ENCODE results near the gene SNX18. TPM values are rescaled to one million over a fixed set of nuclear protein-coding genes. Genes with fewer than 3 reads are reported as not detected.

Gene SNX18
- total and polyA plus RNA-seq, 2 of the 8 experiments (the other 6 are each of a cell fraction or from before 2014, with no cell fraction given): 5.8 to 17.7 TPM

DNA sequence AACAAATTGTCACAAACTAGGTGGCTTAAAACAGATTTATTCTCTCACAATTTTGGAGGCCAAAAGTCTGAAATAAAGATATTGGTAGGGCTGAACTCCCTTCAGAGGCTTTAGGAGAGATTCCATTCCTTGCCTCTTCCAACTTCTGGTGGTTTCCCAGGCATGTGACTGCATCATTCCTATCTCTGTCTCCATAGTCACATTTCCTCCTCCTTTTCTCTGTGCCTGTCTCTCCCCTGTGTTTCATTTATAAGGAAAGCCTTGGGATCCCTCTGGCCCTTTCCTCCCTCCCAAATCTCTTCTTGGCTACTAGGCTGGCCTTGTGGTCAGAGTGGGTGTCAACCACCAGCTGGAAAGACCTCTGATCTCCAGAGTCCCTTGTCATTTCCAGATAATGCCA is 78.2 kb downstream of the SNX18 start:
- H2AK5ac ChIP-seq (ENCODE audit: low read depth, low read length): no peak overlapping the region
- no peak overlapping the region for H3K4me3 ChIP-seq (ENCODE audit: extremely low read depth in 1 of 4, insufficient read depth in 2 of 4, low read depth in 3 of 4, low read length in 4 of 4)
- no peaks in the 10 kb centered on the region for H3K79me2 ChIP-seq (ENCODE audit: control insufficient read depth in 1 of 2, insufficient read depth in 2 of 2, low read length in 2 of 2)
- no peak overlapping the region for H2BK120ac ChIP-seq (replicated peaks; ENCODE audit: low read depth, low read length)
- H4K20me1 ChIP-seq (replicated peaks in 1 of 2; ENCODE audit: control insufficient read depth in 1 of 2, insufficient read depth in 2 of 2, low read length in 2 of 2): no peaks in the 10 kb centered on the region
- no peak overlapping the region for H3K4ac ChIP-seq (replicated peaks; ENCODE audit: insufficient read length, low read depth, low read length)
- H4K8ac ChIP-seq (ENCODE audit: extremely low read depth, insufficient read depth, low read length): no peak overlapping the region
- H2BK15ac ChIP-seq (ENCODE audit: low read length): no peak overlapping the region
- H3K14ac ChIP-seq (ENCODE audit: insufficient read length): no peak overlapping the region
- no peak overlapping the region for H3K9ac ChIP-seq (replicated peaks in 1 of 4; ENCODE audit: extremely low read depth in 1 of 4, low read depth in 3 of 4, low read length in 3 of 4)
- H3K23ac ChIP-seq (ENCODE audit: insufficient read length): no peak overlapping the region
- H2BK5ac ChIP-seq (ENCODE audit: low read depth, low read length): no peak overlapping the region
- no peak overlapping the region for H3K18ac ChIP-seq (ENCODE audit: extremely low read depth, low read length)
- H3K9me3 ChIP-seq (ENCODE audit: insufficient read depth in 2 of 2, low read depth in 1 of 2, low read length in 1 of 2): no peaks in the 10 kb centered on the region
- H3K4me1 ChIP-seq (replicated peaks in 1 of 4; ENCODE audit: control insufficient read depth in 3 of 4, insufficient read depth in 4 of 4, low read length in 3 of 4): no peaks in the 10 kb centered on the region
- H3K27me3 ChIP-seq (replicated peaks in 1 of 4; ENCODE audit: control insufficient read depth in 3 of 4, extremely low read depth in 1 of 4, insufficient read depth in 3 of 4, low read length in 3 of 4): no peaks in the 10 kb centered on the region
- no peak overlapping the region for H4K91ac ChIP-seq (replicated peaks; ENCODE audit: insufficient read length, low read length)
- TF ChIP-seq YY1 (IDR thresholded peaks at IDR 0.05; ENCODE audit: low read depth, low read length) (no peak), SUZ12 (IDR thresholded peaks at IDR 0.05; ENCODE audit: low read length) (no peak), SP4 (IDR thresholded peaks at IDR 0.05; ENCODE audit: low read length) (no peak), SRF (IDR thresholded peaks at IDR 0.05; ENCODE audit: low read depth, low read length) (no peak), TAF1 (IDR thresholded peaks at IDR 0.05; ENCODE audit: low read depth, low read length) (no peak), MAFK (IDR thresholded peaks at IDR 0.05; ENCODE audit: low read depth, low read length) (no peak)
- TF ChIP-seq, protein P1, sequence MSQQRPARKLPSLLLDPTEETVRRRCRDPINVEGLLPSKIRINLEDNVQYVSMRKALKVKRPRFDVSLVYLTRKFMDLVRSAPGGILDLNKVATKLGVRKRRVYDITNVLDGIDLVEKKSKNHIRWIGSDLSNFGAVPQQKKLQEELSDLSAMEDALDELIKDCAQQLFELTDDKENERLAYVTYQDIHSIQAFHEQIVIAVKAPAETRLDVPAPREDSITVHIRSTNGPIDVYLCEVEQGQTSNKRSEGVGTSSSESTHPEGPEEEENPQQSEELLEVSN (IDR thresholded peaks at IDR 0.05): no peak
- no peak overlapping the region for H4K5ac ChIP-seq (ENCODE audit: insufficient read length, low read depth, low read length)
- no peak overlapping the region for H2BK20ac ChIP-seq (ENCODE audit: low read length)
- no peak overlapping the region for H2BK12ac ChIP-seq (ENCODE audit: low read depth, low read length)
- no peak overlapping the region for H2AFZ ChIP-seq (ENCODE audit: low read length)
- no peak overlapping the region for H3K27ac ChIP-seq (ENCODE audit: low read depth, low read length)
- CTCF ChIA-PET (ENCODE audit: partially characterized antibody): no interaction called here
- POLR2A ChIA-PET (ENCODE audit: partially characterized antibody): no interaction called here
- H3K23me2 ChIP-seq (ENCODE audit: low read depth, low read length): no peaks in the 10 kb centered on the region
- DNase-seq (ENCODE audit: low read depth in 1 of 2, low spot score in 2 of 2) (no peak), FAIRE-seq (no peak)
- no peaks in the 10 kb centered on the region for H3K79me1 ChIP-seq (ENCODE audit: low read depth, low read length)
- H3K4me2 ChIP-seq (ENCODE audit: insufficient read depth in 1 of 2, low read depth in 2 of 2, low read length in 2 of 2): no peak overlapping the region
- H3K36me3 ChIP-seq (ENCODE audit: control insufficient read depth in 2 of 4, insufficient read depth in 4 of 4, low read length in 3 of 4): no peaks in the 10 kb centered on the region
- H3K56ac ChIP-seq (replicated peaks; ENCODE audit: insufficient read length, low read depth, low read length): no peak overlapping the region

All from H1 (cell line).